Endothelial cell of umbilical vein (primary cell): ENCODE results near the gene ANK2. TPM values are rescaled to one million over a fixed set of nuclear protein-coding genes. Genes with fewer than 3 reads are reported as not detected.

Source experiments
- BruUV-seq: library from RNA; stranded (reverse); fragments of 400-500 nt; replicated peaks from 2 replicates; lab custom pipeline; 2021; lab: Mats Ljungman, UMichigan
- CTCF ChIA-PET: fragments of 300-600, 350-600 bp; sonication (Branson Sonifier 250); formaldehyde crosslinking; loops from one replicate; lab custom pipeline; 2021; ENCODE audit warnings: antibody characterized with exemption, inconsistent platforms; lab: Charles Lee
- POLR2A ChIA-PET: fragments of 300-600, 350-600 bp; sonication (Branson Sonifier 250); formaldehyde crosslinking; loops from one replicate; lab custom pipeline; 2021; ENCODE audit warnings: antibody characterized with exemption, inconsistent platforms; lab: Charles Lee
- DNase-seq: peaks from one replicate; pipeline ENCODE4 v3.0.0-alpha.2; 2011; ENCODE audit warnings: low read depth, low spot score
- FAIRE-seq: peaks from 2 replicates; lab custom pipeline; 2011; peaks lifted over from hg19 to GRCh38; lab: Jason Lieb, UNC
- H2AFZ ChIP-seq: 2 replicates; pipeline ENCODE4 v1.6.0; 2012; ENCODE audit warnings: low read depth, low read length, control low read depth, inconsistent platforms
- H3K27ac ChIP-seq: 2 replicates; pipeline ENCODE4 v1.5.1; 2011; ENCODE audit warnings: low read depth, mild to moderate bottlenecking, control low read depth, low read length, moderate library complexity; ENCODE audit not compliant: insufficient read depth
- H3K27me3 ChIP-seq, 2 experiments: 2 replicates each; pipeline versions ENCODE4 v1.6.0 to v1.6.1; 2011; ENCODE audit warnings: low read length in 2 of 2, mixed read lengths in 1 of 2; ENCODE audit not compliant: control insufficient read depth in 2 of 2, insufficient read depth in 2 of 2
- H3K36me3 ChIP-seq, 2 experiments: 2 replicates in 1 of 2; 3 replicates in 1 of 2; pipeline ENCODE4 v1.5.1; 2011; ENCODE audit warnings: low read length in 2 of 2, mild to moderate bottlenecking in 1 of 2, moderate library complexity in 1 of 2; ENCODE audit not compliant: control insufficient read depth in 2 of 2, insufficient read depth in 2 of 2; ENCODE audit errors: extremely low read depth in 1 of 2
- H3K4me1 ChIP-seq: 3 replicates; pipeline ENCODE4 v1.5.1; 2011; ENCODE audit warnings: mild to moderate bottlenecking, low read length; ENCODE audit not compliant: control insufficient read depth, insufficient read depth; ENCODE audit errors: extremely low read depth
- H3K4me2 ChIP-seq: 2 replicates; pipeline ENCODE4 v1.6.1; 2011; ENCODE audit warnings: low read length, control low read depth, mixed read lengths; ENCODE audit not compliant: insufficient read depth
- H3K4me3 ChIP-seq, 3 experiments: fragments of 200-600 bp in 1 of 3; sonication (generic), shearing (Covaris generic) in 1 of 3; replicated peaks in 1 of 3; 2 replicates each; pipeline ENCODE4 v1.5.1; 2011 to 2016; ENCODE audit warnings: control low read depth in 3 of 3, low read length in 3 of 3, mild to moderate bottlenecking in 2 of 3, inconsistent platforms in 1 of 3, low read depth in 1 of 3, moderate library complexity in 1 of 3; ENCODE audit not compliant: insufficient read depth in 1 of 3
- H3K79me2 ChIP-seq: 2 replicates; pipeline ENCODE4 v1.6.0; 2012; ENCODE audit warnings: low read length, inconsistent platforms; ENCODE audit not compliant: control insufficient read depth, insufficient read depth
- H3K9ac ChIP-seq: replicated peaks from 2 replicates; pipeline ENCODE3; 2011; ENCODE audit warnings: low read length, control low read depth; ENCODE audit not compliant: insufficient read depth; ENCODE audit errors: extremely low read depth
- H3K9me1 ChIP-seq: replicated peaks from 3 replicates; pipeline ENCODE4 v1.6.0; 2011; ENCODE audit warnings: mild to moderate bottlenecking, low read length; ENCODE audit not compliant: control insufficient read depth, insufficient read depth; ENCODE audit errors: extremely low read depth
- H3K9me3 ChIP-seq: replicated peaks from 2 replicates; pipeline ENCODE4 v1.5.1; 2012; ENCODE audit warnings: low read length, inconsistent platforms; ENCODE audit not compliant: control insufficient read depth, insufficient read depth
- H4K20me1 ChIP-seq: replicated peaks from 2 replicates; pipeline ENCODE3; 2011; ENCODE audit warnings: mild to moderate bottlenecking, low read length; ENCODE audit not compliant: control insufficient read depth, insufficient read depth; ENCODE audit errors: extremely low read depth
- CTCF ChIP-seq, 2 donors: IDR thresholded peaks; 1 replicate in 1 of 2; 2 replicates in 1 of 2; pipeline ENCODE4 v1.5.1; 2011; ENCODE audit warnings: low read length in 2 of 2, mild to moderate bottlenecking in 2 of 2, moderate library complexity in 2 of 2, control low read depth in 1 of 2, inconsistent platforms in 1 of 2, low read depth in 1 of 2; ENCODE audit not compliant: insufficient read depth in 1 of 2; ENCODE audit errors: extremely low read depth in 1 of 2
- EZH2 ChIP-seq: IDR thresholded peaks from 2 replicates; pipeline ENCODE4 v1.6.1; 2012; ENCODE audit warnings: borderline replicate concordance, low read depth, mild to moderate bottlenecking, moderate library complexity, low read length, inconsistent platforms; ENCODE audit not compliant: severe bottlenecking
- FOS ChIP-seq: IDR thresholded peaks from 2 replicates; pipeline ENCODE4 v1.6.1; 2011; ENCODE audit warnings: mild to moderate bottlenecking, low read length, moderate library complexity, borderline replicate concordance; ENCODE audit not compliant: insufficient read depth
- GATA2 ChIP-seq: IDR thresholded peaks from 2 replicates; pipeline ENCODE4 v1.7.0; 2011; ENCODE audit warnings: low read depth, mild to moderate bottlenecking, moderate library complexity, mixed read lengths, low read length; ENCODE audit not compliant: insufficient read length, insufficient read depth
- JUN ChIP-seq: IDR thresholded peaks from 2 replicates; pipeline ENCODE4 v1.6.1; 2011; ENCODE audit warnings: borderline replicate concordance, low read depth; ENCODE audit not compliant: insufficient read length, insufficient read depth
- MAX ChIP-seq: IDR thresholded peaks from 2 replicates; pipeline ENCODE4 v1.6.1; 2011; ENCODE audit not compliant: insufficient read depth, insufficient read length
- MYC ChIP-seq: IDR thresholded peaks from one replicate; pipeline ENCODE4 v1.6.1; 2011; ENCODE audit warnings: mild to moderate bottlenecking, low read depth, low read length
- POLR2A ChIP-seq: IDR thresholded peaks from 2 replicates; pipeline ENCODE4 v1.6.1; 2012; ENCODE audit warnings: low read depth, mild to moderate bottlenecking, control low read depth, low read length
- POLR2AphosphoS5 ChIP-seq: IDR thresholded peaks from 2 replicates; pipeline ENCODE4 v1.6.1; 2012; ENCODE audit warnings: low read depth, mild to moderate bottlenecking, control low read depth, low read length, moderate library complexity; ENCODE audit not compliant: insufficient read depth
- dilution Hi-C: fragments of 300-500 bp; cut with MboI; formaldehyde crosslinking; loops from one replicate; pipeline ENCODE4 v1.15.0; 2019; ENCODE audit warnings: low sequenced_read_pairs; ENCODE audit not compliant: extremely low pct_ligation_motif_present
- intact Hi-C: fragments of 100-400 bp; cut with micrococcal nuclease; formaldehyde crosslinking; loops from one replicate; pipeline ENCODE4 v1.10.0; 2022
- polyA plus RNA-seq, 4 experiments: library from polyadenylated mRNA; depleted of rRNA in 3 of 4; stranded (reverse) in 3 of 4; unstranded in 1 of 4; fragments of >200 nt; gene quantifications; 2 replicates each; pipeline versions ENCODE4 v1.2.1 to v1.2.3, GENCODE V29; 2011 to 2012; ENCODE audit warnings: missing spikeins in 1 of 4
- total RNA-seq: library from RNA; stranded (reverse); gene quantifications from 2 replicates; pipeline ENCODE4 v1.2.3, GENCODE V29; 2021

ANK2 gene
- total and polyA plus RNA-seq, 2 donors (not counting 3 experiments of a cell fraction or from before 2014, with no cell fraction given) = not detected

GRCh38 chr4:113407409-113407808, 358.0 kb downstream of the ANK2 start:
- no peak for TF ChIP-seq POLR2AphosphoS5
- no peak for TF ChIP-seq GATA2
- no peak for TF ChIP-seq EZH2
- no peak for TF ChIP-seq FOS
- no peak for TF ChIP-seq MAX
- TF ChIP-seq POLR2A = no peak
- TF ChIP-seq MYC = no peak
- TF ChIP-seq CTCF (IDR thresholded peaks at IDR 0.05; ENCODE audit: extremely low read depth in 1 of 2, insufficient read depth in 1 of 2, low read depth in 1 of 2, low read length in 2 of 2) = no peak
- no peak for TF ChIP-seq JUN
- no peak overlapping the region for H2AFZ ChIP-seq
- no peaks in the 10 kb centered on the region for H3K9me1 ChIP-seq
- no peak overlapping the region for H3K27ac ChIP-seq
- no peaks in the 10 kb centered on the region for H3K79me2 ChIP-seq
- no peaks in the 10 kb centered on the region for H3K36me3 ChIP-seq
- no peaks in the 10 kb centered on the region for H3K27me3 ChIP-seq
- DNase-seq (no peak), FAIRE-seq (no peak)
- dilution Hi-C loops (no loop called here), intact Hi-C loops (no loop called here)
- H3K9ac ChIP-seq = no peak overlapping the region
- H3K4me1 ChIP-seq = no peaks in the 10 kb centered on the region
- no peak overlapping the region for H3K4me3 ChIP-seq
- no TSS peak for BruUV-seq
- POLR2A ChIA-PET = no interaction called here
- H3K9me3 ChIP-seq = no peaks in the 10 kb centered on the region
- no peak overlapping the region for H3K4me2 ChIP-seq
- CTCF ChIA-PET = interaction anchor here (1.3 kb wide), 1 partner anchor 12 kb away, joined by 3 read pairs; no protein-coding TSS in a partner anchor
- no peaks in the 10 kb centered on the region for H4K20me1 ChIP-seq
